Measurements from ENCODE around the gene RPL39L.

The RPL39L gene

DNA sequence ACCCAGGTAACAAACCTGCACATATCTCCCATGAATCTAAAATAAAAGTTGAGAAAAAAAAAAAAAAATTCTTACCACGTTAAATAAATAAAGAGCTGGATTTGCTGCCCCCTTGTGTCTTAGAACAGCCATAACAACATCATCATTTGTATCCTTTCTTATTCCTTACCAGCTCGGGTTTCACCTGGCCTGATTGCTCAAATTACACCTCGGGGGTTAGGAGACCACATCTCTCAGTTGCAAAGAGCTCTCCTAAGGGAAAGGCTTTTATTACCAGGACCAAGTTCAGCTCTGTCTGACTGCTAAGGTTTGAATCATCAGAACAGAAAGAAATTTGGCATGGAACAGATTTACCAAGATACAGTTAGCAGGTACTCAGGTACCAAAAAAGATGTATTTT is 25.8 kb upstream of the RPL39L start:
- TF ChIP-seq, protein P1, sequence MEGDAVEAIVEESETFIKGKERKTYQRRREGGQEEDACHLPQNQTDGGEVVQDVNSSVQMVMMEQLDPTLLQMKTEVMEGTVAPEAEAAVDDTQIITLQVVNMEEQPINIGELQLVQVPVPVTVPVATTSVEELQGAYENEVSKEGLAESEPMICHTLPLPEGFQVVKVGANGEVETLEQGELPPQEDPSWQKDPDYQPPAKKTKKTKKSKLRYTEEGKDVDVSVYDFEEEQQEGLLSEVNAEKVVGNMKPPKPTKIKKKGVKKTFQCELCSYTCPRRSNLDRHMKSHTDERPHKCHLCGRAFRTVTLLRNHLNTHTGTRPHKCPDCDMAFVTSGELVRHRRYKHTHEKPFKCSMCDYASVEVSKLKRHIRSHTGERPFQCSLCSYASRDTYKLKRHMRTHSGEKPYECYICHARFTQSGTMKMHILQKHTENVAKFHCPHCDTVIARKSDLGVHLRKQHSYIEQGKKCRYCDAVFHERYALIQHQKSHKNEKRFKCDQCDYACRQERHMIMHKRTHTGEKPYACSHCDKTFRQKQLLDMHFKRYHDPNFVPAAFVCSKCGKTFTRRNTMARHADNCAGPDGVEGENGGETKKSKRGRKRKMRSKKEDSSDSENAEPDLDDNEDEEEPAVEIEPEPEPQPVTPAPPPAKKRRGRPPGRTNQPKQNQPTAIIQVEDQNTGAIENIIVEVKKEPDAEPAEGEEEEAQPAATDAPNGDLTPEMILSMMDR (IDR thresholded peaks at IDR 0.05; ENCODE audit: control insufficient read depth, insufficient read depth, low read depth, low read length, missing control alignments), result peak; percentile 64
- no peak overlapping the region for H3K4me3 ChIP-seq (ENCODE audit: control insufficient read depth, low read depth, low read length)
- DNase-seq (ENCODE audit: low read depth), result no peak

DNA sequence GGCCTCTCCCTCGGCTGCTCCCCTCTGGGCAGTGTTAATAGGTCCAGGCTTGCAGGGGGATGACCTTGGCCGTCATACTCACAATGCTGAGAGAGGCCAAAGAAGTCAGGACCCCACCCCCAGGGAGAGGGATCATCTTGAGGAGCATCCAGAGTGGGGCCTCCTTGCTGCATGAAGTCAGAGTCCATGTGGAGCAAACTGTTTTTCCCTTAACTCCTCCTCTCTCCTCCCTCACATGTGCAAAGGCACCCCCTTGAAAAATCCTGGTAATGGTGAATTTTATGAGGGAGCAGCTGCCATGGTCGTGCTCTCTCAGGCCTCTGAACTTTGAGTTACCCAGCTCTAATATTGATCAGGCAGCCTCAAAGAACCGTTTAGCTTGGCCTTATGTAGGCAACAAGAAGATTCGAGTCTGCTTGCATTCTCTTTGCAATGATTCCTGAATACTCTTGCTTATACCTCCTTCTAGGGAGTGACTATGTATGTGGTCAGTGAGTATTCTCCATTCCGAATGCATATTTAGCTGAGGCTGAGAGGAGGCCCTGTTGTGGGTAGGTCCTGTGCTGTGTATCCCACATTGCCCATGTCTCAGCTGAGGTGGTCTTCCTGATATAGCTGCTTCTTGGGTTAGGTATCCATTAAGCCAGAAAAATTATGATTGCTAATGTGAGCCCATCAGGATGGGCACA is 23.1 kb upstream of the RPL39L start:
- TF ChIP-seq, protein P1 (IDR thresholded peaks at IDR 0.05; ENCODE audit: control insufficient read depth, insufficient read depth, low read depth, low read length, missing control alignments), result no peak
- no peak for DNase-seq (ENCODE audit: low read depth)
- H3K4me3 ChIP-seq (ENCODE audit: control insufficient read depth, low read depth, low read length), result no peak overlapping the region

DNA sequence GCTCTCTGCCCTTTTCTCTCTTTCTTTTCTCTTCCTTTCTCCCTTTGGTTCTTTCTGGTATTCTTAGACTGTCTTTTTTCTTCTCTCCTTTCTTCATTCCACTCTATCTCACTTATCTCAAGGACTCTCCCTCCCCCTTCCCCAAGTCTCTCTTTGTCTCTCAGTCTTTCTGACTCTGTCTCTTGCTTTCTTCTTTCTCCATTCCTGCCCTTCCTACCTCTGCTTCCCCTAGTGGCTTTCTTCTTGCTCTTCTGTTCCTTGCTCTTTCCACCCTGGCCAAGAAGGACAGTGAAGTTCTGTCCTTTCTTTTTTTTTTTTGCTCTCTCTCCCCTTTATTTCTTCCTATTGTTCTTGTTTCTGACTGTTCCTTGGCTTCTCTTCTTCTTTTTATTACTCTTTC is 22.3 kb upstream of the RPL39L start:
- DNase-seq (ENCODE audit: low read depth), result no peak
- H3K4me3 ChIP-seq (ENCODE audit: control insufficient read depth, low read depth, low read length), result no peak overlapping the region
- TF ChIP-seq, protein P1 (IDR thresholded peaks at IDR 0.05; ENCODE audit: control insufficient read depth, insufficient read depth, low read depth, low read length, missing control alignments), result no peak

DNA sequence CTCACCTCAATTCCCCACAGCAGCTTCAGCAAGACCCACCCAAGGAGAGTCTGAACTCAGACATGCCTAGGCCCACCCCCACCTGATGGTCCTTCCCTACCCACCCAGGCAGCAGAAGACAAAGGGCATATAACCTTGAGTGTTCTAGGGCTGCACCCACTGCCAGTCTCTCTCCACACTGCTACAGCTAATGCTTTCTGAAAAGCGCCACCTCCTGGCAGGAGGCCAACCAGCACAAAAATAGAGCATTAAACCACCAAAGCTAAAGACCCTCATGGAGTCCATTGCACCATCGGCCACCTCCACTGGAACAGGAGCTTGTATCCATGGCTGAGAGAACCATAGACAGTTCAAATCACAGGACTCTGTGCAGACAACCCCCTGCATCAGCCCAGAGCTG is 11.3 kb upstream of the RPL39L start:
- no peak overlapping the region for H3K4me3 ChIP-seq (ENCODE audit: control insufficient read depth, low read depth, low read length)
- no peak for DNase-seq (ENCODE audit: low read depth)
- TF ChIP-seq, protein P1 (IDR thresholded peaks at IDR 0.05; ENCODE audit: control insufficient read depth, insufficient read depth, low read depth, low read length, missing control alignments), result no peak

DNA sequence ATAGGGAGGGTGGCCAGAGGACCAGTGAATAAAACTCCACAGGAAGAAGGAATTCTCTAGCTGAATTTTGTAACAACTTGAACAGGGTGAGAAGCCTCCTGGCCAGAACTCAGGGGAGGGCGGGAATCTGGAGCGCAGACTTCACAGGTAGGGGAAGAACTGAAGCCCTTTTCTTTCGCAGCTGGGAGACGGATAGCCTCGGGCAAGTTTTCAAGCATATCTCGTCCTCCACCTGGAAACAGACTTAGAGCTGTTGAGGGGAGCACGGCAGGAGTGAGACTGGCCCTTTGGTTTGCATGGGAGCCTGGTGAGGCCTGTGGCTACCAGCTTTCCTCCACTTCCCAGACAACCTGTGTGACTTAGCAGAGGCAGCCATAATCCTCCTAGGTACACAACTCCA is 10.9 kb upstream of the RPL39L start:
- TF ChIP-seq, protein P1 (IDR thresholded peaks at IDR 0.05; ENCODE audit: control insufficient read depth, insufficient read depth, low read depth, low read length, missing control alignments), result no peak
- DNase-seq (ENCODE audit: low read depth), result no peak
- no peak overlapping the region for H3K4me3 ChIP-seq (ENCODE audit: control insufficient read depth, low read depth, low read length)

DNA sequence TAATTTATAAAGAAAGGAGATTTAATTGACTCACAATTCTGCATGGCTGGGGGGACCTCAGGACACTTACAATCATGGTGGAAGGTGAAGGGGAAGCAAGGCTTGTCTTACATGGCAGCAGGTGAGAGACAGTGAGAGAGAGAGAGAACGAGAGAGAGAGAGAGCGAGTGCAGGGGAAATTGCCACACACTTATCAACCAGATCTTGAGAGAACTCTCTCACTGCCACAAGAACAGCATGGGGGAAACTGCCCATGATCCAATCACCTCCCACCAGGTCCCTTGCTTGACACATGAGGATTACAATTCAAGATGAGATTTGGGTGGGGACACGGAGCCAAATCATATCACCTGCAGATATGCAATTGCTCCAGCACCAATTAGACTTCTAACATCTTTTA is 7.1 kb upstream of the RPL39L start:
- TF ChIP-seq, protein P1 (IDR thresholded peaks at IDR 0.05; ENCODE audit: control insufficient read depth, insufficient read depth, low read depth, low read length, missing control alignments), result no peak
- H3K4me3 ChIP-seq (ENCODE audit: control insufficient read depth, low read depth, low read length), result no peak overlapping the region
- DNase-seq (ENCODE audit: low read depth), result no peak
